Tibial artery (tissue), 4 donors: ENCODE measurements around the gene KIF5A.
"Not testable (repeated sequence)": the region's sequence is repeated elsewhere in the genome, so short reads cannot be mapped to it uniquely, and the experiment has no call there.

ENCODE experiments used
- DNase-seq, 2 donors: peaks; one replicate each; pipeline ENCODE4 v3.0.0-alpha.2; 2019
- H3K27ac ChIP-seq, 2 donors: fragments of 200-600 bp; sonication (generic) in 1 of 2; 1 replicate in 1 of 2; 2 replicates in 1 of 2; pipeline ENCODE4 v1.5.1; 2018 to 2019; ENCODE audit warnings: mild to moderate bottlenecking in 1 of 2
- H3K27me3 ChIP-seq, 2 donors: fragments of 200-600 bp; sonication (generic) in 1 of 2; one replicate each; pipeline versions ENCODE4 v1.5.1 to v1.6.0; 2016 to 2019
- H3K36me3 ChIP-seq, 3 donors: fragments of 200-600 bp; sonication (generic) in 2 of 3; one replicate each; pipeline ENCODE4 v1.5.1; 2016 to 2019; ENCODE audit warnings: mild to moderate bottlenecking in 2 of 3
- H3K4me1 ChIP-seq, 4 donors: fragments of 200-600 bp; sonication (generic) in 2 of 4; 1 replicate in 3 of 4; 2 replicates in 1 of 4; pipeline ENCODE4 v1.5.1; 2016 to 2019
- H3K4me3 ChIP-seq, 2 donors: fragments of 200-600 bp; sonication (generic) in 1 of 2; 1 replicate in 1 of 2; 2 replicates in 1 of 2; pipeline ENCODE4 v1.5.1; 2018 to 2019; ENCODE audit warnings: mild to moderate bottlenecking in 2 of 2
- H3K9me3 ChIP-seq, 3 donors: fragments of 200-600 bp; sonication (generic) in 1 of 3; one replicate each; pipeline ENCODE4 v1.5.1; 2016 to 2019
- intact Hi-C: fragments of 100-400 bp; cut with DNase I; formaldehyde crosslinking; loops from one replicate; pipeline ENCODE4 v1.15.0; 2023; ENCODE audit warnings: low total_unique reads
- TF ChIP-seq, protein P1 (sequence below), 2 experiments: fragments of 200-600 bp in 1 of 2; fragments of 450-650 bp in 1 of 2; IDR thresholded peaks; one replicate each; pipeline ENCODE4 v1.5.1; 2017 to 2019; ENCODE audit warnings: antibody characterized with exemption in 2 of 2, mild to moderate bottlenecking in 1 of 2, moderate library complexity in 1 of 2

Gene KIF5A

DNA sequence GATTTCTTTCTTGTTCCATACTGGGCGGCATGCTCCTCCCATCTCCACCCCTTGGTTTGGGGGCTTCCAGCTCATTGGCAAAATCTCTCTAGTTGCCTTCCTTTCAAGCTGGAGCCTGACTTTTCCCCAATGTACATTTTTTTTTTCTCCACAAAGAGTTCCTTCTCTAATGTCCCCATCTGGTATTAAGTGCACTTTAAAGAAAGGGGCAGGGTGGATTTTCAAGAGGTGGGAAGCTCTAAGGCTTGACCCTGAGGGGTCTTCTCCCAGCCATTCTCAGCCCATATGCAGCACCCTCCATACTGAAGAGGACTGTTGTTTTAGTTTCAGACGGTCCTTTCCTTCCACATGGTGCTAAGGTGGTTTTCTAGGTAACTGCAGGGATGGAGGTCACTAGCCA is 35.3 kb downstream of the KIF5A start:
- Histone ChIP-seq H3K27me3 (peaks cover 0 to 6% of the 10 kb centered on the region in 2 donors), H3K4me1 (peaks cover 0 to under 1% (median 0%) of the 10 kb centered on the region in 4 donors), H3K27ac (no peak overlapping the region), H3K4me3 (no peak overlapping the region), H3K36me3 (no peaks in the 10 kb centered on the region), H3K9me3 (no peaks in the 10 kb centered on the region)
- intact Hi-C loops = no loop called here
- TF ChIP-seq, protein P1, sequence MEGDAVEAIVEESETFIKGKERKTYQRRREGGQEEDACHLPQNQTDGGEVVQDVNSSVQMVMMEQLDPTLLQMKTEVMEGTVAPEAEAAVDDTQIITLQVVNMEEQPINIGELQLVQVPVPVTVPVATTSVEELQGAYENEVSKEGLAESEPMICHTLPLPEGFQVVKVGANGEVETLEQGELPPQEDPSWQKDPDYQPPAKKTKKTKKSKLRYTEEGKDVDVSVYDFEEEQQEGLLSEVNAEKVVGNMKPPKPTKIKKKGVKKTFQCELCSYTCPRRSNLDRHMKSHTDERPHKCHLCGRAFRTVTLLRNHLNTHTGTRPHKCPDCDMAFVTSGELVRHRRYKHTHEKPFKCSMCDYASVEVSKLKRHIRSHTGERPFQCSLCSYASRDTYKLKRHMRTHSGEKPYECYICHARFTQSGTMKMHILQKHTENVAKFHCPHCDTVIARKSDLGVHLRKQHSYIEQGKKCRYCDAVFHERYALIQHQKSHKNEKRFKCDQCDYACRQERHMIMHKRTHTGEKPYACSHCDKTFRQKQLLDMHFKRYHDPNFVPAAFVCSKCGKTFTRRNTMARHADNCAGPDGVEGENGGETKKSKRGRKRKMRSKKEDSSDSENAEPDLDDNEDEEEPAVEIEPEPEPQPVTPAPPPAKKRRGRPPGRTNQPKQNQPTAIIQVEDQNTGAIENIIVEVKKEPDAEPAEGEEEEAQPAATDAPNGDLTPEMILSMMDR (IDR thresholded peaks at IDR 0.05) = no peak
- DNase-seq = no peak

DNA sequence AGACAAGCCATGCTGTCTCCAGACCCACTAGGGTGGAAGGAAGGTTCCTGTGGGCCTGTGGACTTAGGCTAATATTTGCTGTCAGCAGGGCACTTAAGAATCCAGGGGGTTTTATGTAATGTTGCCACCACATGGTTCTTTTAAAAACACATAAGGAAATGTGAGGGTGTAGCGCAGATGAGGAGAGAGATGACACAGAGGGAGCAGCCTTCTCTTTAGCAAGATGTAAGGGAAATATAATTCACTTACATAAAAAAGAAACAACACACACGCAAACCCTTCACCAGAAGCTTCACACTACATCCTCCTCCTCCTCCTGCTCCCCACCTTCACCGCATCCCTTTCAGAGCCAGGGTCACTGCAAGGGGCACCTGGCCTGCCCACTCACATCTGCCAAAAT is 36.3 kb downstream of the KIF5A start:
- H3K36me3 ChIP-seq = no peaks in the 10 kb centered on the region
- H3K9me3 ChIP-seq = no peaks in the 10 kb centered on the region
- intact Hi-C loops = no loop called here
- H3K27ac ChIP-seq = no peak overlapping the region
- H3K27me3 ChIP-seq = peaks cover 0 to 6% of the 10 kb centered on the region in 2 donors
- TF ChIP-seq, protein P1 (IDR thresholded peaks at IDR 0.05) = no peak
- no peak for DNase-seq
- H3K4me3 ChIP-seq = no peak overlapping the region
- H3K4me1 ChIP-seq = peaks cover 0 to 9% (median 2%) of the 10 kb centered on the region in 4 donors

DNA sequence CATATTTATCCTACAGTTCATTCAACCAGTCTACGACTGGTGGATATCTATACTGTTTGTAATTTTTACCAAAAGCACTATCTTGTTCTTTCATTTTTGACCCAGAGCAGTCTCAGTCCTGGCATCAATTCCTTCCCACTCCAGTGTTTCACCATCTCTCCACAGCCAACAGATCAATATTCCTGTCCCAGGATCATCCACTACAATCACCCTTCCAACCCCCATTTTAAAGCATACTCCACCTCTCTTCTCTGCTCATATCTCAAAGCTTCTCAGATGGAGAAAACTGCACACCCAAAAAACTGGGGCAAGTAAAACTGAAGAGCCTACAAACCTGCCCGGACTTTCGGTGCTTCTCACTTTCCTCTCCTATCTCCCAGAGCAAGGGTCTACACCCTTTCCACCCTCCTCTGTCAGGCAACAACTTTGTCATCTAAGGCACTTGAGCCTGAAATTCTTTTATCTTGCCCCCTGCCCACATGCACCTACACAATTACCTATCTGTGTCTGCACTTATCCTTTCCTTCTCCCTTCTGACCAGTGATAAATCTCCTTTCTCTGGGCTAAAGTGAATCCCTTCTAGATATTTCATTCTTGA is 37.1 kb downstream of the KIF5A start:
- H3K4me1 ChIP-seq = peaks cover 0 to 13% (median 4%) of the 10 kb centered on the region in 4 donors
- H3K9me3 ChIP-seq = no peaks in the 10 kb centered on the region
- peaks cover 0 to 6% of the 10 kb centered on the region in 2 donors for H3K27me3 ChIP-seq
- no peaks in the 10 kb centered on the region for H3K36me3 ChIP-seq
- no peak for DNase-seq
- H3K4me3 ChIP-seq = no peak overlapping the region
- TF ChIP-seq, protein P1 (IDR thresholded peaks at IDR 0.05) = no peak
- H3K27ac ChIP-seq = no peak overlapping the region
- intact Hi-C loops = no loop called here

DNA sequence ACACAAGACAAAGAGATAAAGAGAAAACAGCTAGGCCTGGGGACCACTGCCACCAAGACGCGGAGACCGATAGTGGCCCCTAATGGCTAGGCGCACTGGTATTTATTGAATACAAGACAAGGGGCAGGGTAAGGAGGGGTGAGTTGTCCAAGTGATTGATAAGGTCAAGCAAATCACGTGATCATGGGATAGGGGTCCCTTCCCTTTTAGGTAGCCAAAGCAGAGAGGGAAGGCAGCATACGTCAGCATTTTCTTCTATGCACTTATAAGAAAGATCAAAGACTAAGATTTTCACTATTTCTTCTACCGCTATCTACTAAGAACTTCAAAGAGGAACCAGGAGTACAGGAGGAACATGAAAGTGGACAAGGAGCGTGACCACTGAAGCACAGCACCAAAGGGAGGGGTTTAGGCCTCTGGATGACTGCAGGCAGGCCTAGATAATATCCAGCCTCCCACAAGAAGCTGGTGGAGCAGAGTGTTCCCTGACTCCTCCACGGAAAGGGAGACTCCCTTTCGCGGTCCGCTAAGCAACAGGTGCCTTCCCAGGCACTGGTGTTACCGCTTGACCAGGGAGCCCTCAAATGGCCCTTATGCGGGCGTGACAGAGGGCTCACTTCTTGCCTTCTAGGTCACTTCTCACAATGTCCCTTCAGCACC is 39.2 kb downstream of the KIF5A start:
- H3K27ac ChIP-seq, H3K9me3 ChIP-seq, intact Hi-C loops, H3K4me3 ChIP-seq, DNase-seq, H3K36me3 ChIP-seq, H3K27me3 ChIP-seq: not testable (repeated sequence)
- H3K4me1 ChIP-seq = peaks cover 0 to 28% (median 12%) of the 10 kb centered on the region in 4 donors

DNA sequence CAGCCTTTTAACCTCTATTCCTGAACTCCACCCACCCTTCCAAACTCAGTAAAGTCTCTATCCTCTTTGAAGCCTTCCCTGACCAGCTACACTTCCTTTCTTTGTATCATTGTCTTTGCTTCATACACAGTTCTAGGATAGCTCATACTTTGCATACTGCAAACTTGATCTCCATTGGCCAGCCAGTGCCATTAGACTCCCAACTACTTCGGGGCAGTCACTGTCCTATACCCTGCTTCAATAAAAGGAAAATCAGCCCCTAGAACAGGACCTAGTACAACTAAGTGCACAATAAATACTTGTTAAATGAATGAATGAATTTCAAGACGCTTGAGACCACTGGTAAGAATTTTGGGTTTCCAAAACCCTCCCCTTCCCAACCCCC is 40.6 kb downstream of the KIF5A start:
- peak overlapping the region; percentile 74 to 91 for H3K4me3 ChIP-seq
- H3K9me3 ChIP-seq = no peaks in the 10 kb centered on the region
- H3K27me3 ChIP-seq = peaks cover 0 to under 1% of the 10 kb centered on the region in 2 donors
- peaks cover 0 to 28% (median 12%) of the 10 kb centered on the region in 4 donors for H3K4me1 ChIP-seq
- TF ChIP-seq, protein P1 (IDR thresholded peaks at IDR 0.05) = no peak
- DNase-seq = no peak
- peaks cover 5 to 17% (median 6%) of the 10 kb centered on the region in 3 donors for H3K36me3 ChIP-seq
- peak overlapping the region; percentile 81 to 85 for H3K27ac ChIP-seq
- intact Hi-C loops = no loop called here
